Measurements from ENCODE around the gene SLTM.
"Not testable (repeated sequence)": the region's sequence is repeated elsewhere in the genome, so short reads cannot be mapped to it uniquely, and the experiment has no call there.

Gene SLTM

GRCh38 chr15:58933281-58934113, at the start of gene SLTM:
SLTM (minus strand) TSS chr15:58933679; CDS start chr15:58933565, 114 bp downstream.
- peak; percentile 94 for DNase-seq (ENCODE audit: low read depth)

- no peak for DNase-seq (ENCODE audit: low read depth)
These were observed 49.8 kb upstream of the SLTM start for GRCh38 chr15:58983261-58983660.

GRCh38 chr15:58981808-58982475, 48.5 kb upstream of the SLTM start:
- DNase-seq (ENCODE audit: low read depth): no peak

GRCh38 chr15:58980351-58980939, 47.0 kb upstream of the SLTM start:
- DNase-seq (ENCODE audit: low read depth): no peak

- no peak for DNase-seq (ENCODE audit: low read depth)
These were observed 44.4 kb upstream of the SLTM start for GRCh38 chr15:58977887-58978286.

- no peak for DNase-seq (ENCODE audit: low read depth)
These were observed 34.0 kb upstream of the SLTM start for GRCh38 chr15:58967479-58967878.

GRCh38 chr15:58966698-58967097, 33.2 kb upstream of the SLTM start:
- DNase-seq (ENCODE audit: low read depth): no peak

GRCh38 chr15:58962662-58963565, 29.4 kb upstream of the SLTM start:
- DNase-seq (ENCODE audit: low read depth): no peak

- no peak for DNase-seq (ENCODE audit: low read depth)
These were observed 28.7 kb upstream of the SLTM start for GRCh38 chr15:58962136-58962535.

- DNase-seq (ENCODE audit: low read depth): no peak
These were observed 25.3 kb upstream of the SLTM start for GRCh38 chr15:58958811-58959210.

- DNase-seq (ENCODE audit: low read depth): peak; percentile 6
These were observed 23.9 kb upstream of the SLTM start for GRCh38 chr15:58957101-58957973.

GRCh38 chr15:58952751-58953150, 19.3 kb upstream of the SLTM start:
- no peak for DNase-seq (ENCODE audit: low read depth)

GRCh38 chr15:58951388-58952007, 18.0 kb upstream of the SLTM start:
- no peak for DNase-seq (ENCODE audit: low read depth)

GRCh38 chr15:58947179-58947578, 13.7 kb upstream of the SLTM start:
- DNase-seq (ENCODE audit: low read depth): no peak

GRCh38 chr15:58934974-58935373, 1.5 kb upstream of the SLTM start:
- DNase-seq (ENCODE audit: low read depth): not testable (repeated sequence)

GRCh38 chr15:58934521-58934920, 1.0 kb upstream of the SLTM start:
- DNase-seq (ENCODE audit: low read depth): no peak

- DNase-seq (ENCODE audit: low read depth): no peak
These were observed 602 bp upstream of the SLTM start for GRCh38 chr15:58934114-58934447.

- no peak for DNase-seq (ENCODE audit: low read depth)
These were observed 684 bp downstream of the SLTM start for GRCh38 chr15:58932710-58933280.

- no peak for DNase-seq (ENCODE audit: low read depth)
These were observed 1.4 kb downstream of the SLTM start for GRCh38 chr15:58931987-58932588.

- no peak for DNase-seq (ENCODE audit: low read depth)
These were observed 3.5 kb downstream of the SLTM start for GRCh38 chr15:58929891-58930416.
